ENCODE data around the gene TSFM. TPM values are rescaled to one million over a fixed set of nuclear protein-coding genes. Genes with fewer than 3 reads are reported as not detected.

TSFM gene
- total and polyA plus RNA-seq, 2 of the 4 experiments (the other 2 are of a cell fraction), result 11.5 to 14.0 TPM

DNA sequence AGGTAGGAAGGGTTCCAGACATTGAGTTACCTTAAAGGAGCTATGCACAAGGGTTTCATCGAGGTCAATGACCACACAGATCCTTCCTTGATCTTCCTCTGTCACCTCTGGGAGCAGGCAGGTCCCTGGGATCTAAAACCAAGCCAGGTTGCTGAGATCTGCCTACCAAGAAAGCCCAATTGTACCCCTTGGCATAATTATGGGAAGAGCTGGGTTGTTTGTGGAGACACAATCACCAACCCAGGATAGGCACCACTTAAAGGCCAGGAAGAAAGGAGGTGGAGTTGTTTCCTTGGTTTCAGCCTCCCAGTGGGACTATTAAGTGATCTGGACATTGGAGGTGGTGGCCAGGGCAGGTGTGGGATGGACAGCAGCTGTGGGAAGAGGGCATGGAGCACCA is 44.4 kb downstream of the TSFM start:
- intact Hi-C loops (cut with micrococcal nuclease), result no loop called here
- Histone ChIP-seq H2BK15ac (ENCODE audit: low read depth, low read length) (no peak overlapping the region), H4K91ac (ENCODE audit: insufficient read depth, low read depth, low read length) (no peak overlapping the region), H4K8ac (ENCODE audit: low read depth in 2 of 2, low read length in 2 of 2) (no peak overlapping the region), H3K23ac (ENCODE audit: low read depth, low read length) (no peak overlapping the region), H4K20me1 (ENCODE audit: insufficient read depth, low read length) (peaks cover 87% of the 10 kb centered on the region), H2AK9ac (replicated peaks; ENCODE audit: low read depth, low read length, poor library complexity) (peak overlapping the region; percentile 34), H3K27me3 (ENCODE audit: control insufficient read depth, insufficient read depth, low read length) (no peaks in the 10 kb centered on the region), H3K9ac (ENCODE audit: low read depth, low read length) (no peak overlapping the region), H3K14ac (replicated peaks; ENCODE audit: low read depth, low read length) (no peak overlapping the region), H3K4me3 (ENCODE audit: insufficient read depth, low read depth, low read length) (no peak overlapping the region), H3K56ac (ENCODE audit: extremely low read depth, insufficient read depth, low read length) (no peak overlapping the region), H2AK5ac (ENCODE audit: low read depth, low read length) (no peak overlapping the region), H3K4ac (ENCODE audit: low read depth, low read length) (no peak overlapping the region), H3K4me1 (ENCODE audit: control insufficient read depth, insufficient read depth, low read length) (peaks cover 15% of the 10 kb centered on the region), H3K18ac (ENCODE audit: low read depth, low read length) (no peak overlapping the region), H3K36me3 (ENCODE audit: control insufficient read depth, insufficient read depth, low read length) (peaks cover 73% of the 10 kb centered on the region), H2AFZ (replicated peaks; ENCODE audit: low read length, poor library complexity) (no peak overlapping the region), H2BK5ac (ENCODE audit: low read depth, low read length, poor library complexity, severe bottlenecking) (no peak overlapping the region), H3K4me2 (ENCODE audit: low read depth, low read length) (no peak overlapping the region), H2BK120ac (ENCODE audit: low read depth, low read length) (no peak overlapping the region), H3K27ac (ENCODE audit: insufficient read depth, low read length) (no peak overlapping the region), H3K9me3 (ENCODE audit: control insufficient read depth, insufficient read depth, low read length) (no peaks in the 10 kb centered on the region), H4K5ac (ENCODE audit: low read depth, low read length) (no peak overlapping the region), H2BK20ac (ENCODE audit: low read depth, low read length) (no peak overlapping the region), H3K79me1 (ENCODE audit: low read depth in 1 of 2, low read length in 2 of 2) (peaks cover 48 to 76% of the 10 kb centered on the region in 2 experiments), H3K9me1 (ENCODE audit: insufficient read depth, low read length) (peaks cover 9% of the 10 kb centered on the region)
- no TSS peak for BruUV-seq (replicated peaks)
- DNase-seq (no peak), ATAC-seq (ENCODE audit: low read depth) (no peak)
- TF ChIP-seq CEBPB (IDR thresholded peaks at IDR 0.05; ENCODE audit: low read depth, low read length) (no peak), MAFK (IDR thresholded peaks at IDR 0.05; ENCODE audit: low read depth, low read length) (no peak), NFE2L2 (IDR thresholded peaks at IDR 0.05; ENCODE audit: low read depth, low read length) (no peak), BHLHE40 (IDR thresholded peaks at IDR 0.05; ENCODE audit: low read depth, low read length) (no peak), POLR2A (IDR thresholded peaks at IDR 0.05; ENCODE audit: low read depth, low read length) (no peak), RFX5 (IDR thresholded peaks at IDR 0.05; ENCODE audit: low read depth, low read length) (no peak), RCOR1 (IDR thresholded peaks at IDR 0.05; ENCODE audit: insufficient replicate concordance, low read length) (no peak), SMC3 (IDR thresholded peaks at IDR 0.05; ENCODE audit: low read depth, low read length) (no peak), MXI1 (IDR thresholded peaks at IDR 0.05; ENCODE audit: borderline replicate concordance, low read depth, low read length) (no peak), FOS (IDR thresholded peaks at IDR 0.05; ENCODE audit: low read depth, low read length) (no peak), MAZ (IDR thresholded peaks at IDR 0.05; ENCODE audit: borderline replicate concordance, low read depth, low read length) (no peak), RAD21 (IDR thresholded peaks at IDR 0.05; ENCODE audit: low read length) (no peak), CHD1 (IDR thresholded peaks at IDR 0.05; ENCODE audit: low read depth, low read length) (no peak)
- TF ChIP-seq, protein P1, sequence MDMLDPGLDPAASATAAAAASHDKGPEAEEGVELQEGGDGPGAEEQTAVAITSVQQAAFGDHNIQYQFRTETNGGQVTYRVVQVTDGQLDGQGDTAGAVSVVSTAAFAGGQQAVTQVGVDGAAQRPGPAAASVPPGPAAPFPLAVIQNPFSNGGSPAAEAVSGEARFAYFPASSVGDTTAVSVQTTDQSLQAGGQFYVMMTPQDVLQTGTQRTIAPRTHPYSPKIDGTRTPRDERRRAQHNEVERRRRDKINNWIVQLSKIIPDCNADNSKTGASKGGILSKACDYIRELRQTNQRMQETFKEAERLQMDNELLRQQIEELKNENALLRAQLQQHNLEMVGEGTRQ (IDR thresholded peaks at IDR 0.05; ENCODE audit: low read depth, low read length), result no peak
- TF ChIP-seq, protein P2, sequence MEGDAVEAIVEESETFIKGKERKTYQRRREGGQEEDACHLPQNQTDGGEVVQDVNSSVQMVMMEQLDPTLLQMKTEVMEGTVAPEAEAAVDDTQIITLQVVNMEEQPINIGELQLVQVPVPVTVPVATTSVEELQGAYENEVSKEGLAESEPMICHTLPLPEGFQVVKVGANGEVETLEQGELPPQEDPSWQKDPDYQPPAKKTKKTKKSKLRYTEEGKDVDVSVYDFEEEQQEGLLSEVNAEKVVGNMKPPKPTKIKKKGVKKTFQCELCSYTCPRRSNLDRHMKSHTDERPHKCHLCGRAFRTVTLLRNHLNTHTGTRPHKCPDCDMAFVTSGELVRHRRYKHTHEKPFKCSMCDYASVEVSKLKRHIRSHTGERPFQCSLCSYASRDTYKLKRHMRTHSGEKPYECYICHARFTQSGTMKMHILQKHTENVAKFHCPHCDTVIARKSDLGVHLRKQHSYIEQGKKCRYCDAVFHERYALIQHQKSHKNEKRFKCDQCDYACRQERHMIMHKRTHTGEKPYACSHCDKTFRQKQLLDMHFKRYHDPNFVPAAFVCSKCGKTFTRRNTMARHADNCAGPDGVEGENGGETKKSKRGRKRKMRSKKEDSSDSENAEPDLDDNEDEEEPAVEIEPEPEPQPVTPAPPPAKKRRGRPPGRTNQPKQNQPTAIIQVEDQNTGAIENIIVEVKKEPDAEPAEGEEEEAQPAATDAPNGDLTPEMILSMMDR (conservative IDR thresholded peaks at IDR 0.05; ENCODE audit: low read depth, low read length), result no peak
- TF ChIP-seq, protein P3, sequence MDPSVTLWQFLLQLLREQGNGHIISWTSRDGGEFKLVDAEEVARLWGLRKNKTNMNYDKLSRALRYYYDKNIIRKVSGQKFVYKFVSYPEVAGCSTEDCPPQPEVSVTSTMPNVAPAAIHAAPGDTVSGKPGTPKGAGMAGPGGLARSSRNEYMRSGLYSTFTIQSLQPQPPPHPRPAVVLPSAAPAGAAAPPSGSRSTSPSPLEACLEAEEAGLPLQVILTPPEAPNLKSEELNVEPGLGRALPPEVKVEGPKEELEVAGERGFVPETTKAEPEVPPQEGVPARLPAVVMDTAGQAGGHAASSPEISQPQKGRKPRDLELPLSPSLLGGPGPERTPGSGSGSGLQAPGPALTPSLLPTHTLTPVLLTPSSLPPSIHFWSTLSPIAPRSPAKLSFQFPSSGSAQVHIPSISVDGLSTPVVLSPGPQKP (IDR thresholded peaks at IDR 0.05; ENCODE audit: borderline replicate concordance, low read depth, low read length), result no peak
- in situ Hi-C loops (cut with MboI; ENCODE audit: low sequenced_read_pairs), result loop anchor here (5.0 kb wide), 1 partner anchor 80 kb away; no protein-coding TSS in a partner anchor
- no CpG with 5 or more reads among the region's 1 CpG for WGBS, 2 experiments (ENCODE audit: extremely low coverage in 2 of 2, insufficient read length in 1 of 2)
- ChIA-PET CTCF (no interaction called here), POLR2A (ENCODE audit: unreplicated experiment) (no interaction called here)
- dilution Hi-C loops (cut with HindIII; ENCODE audit: low sequenced_read_pairs, unreplicated experiment), result no loop called here
